Nephron progenitor cell (in vitro differentiated cells): Measurements from ENCODE around the gene MFAP4.
A peak's percentile ranks its signal among the peaks of the same experiment; 100 is the strongest.

Experiments
- DNase-seq: peaks from one replicate; pipeline ENCODE4 v3.0.0; 2021
- H3K27ac Mint-ChIP-seq: 2 replicates; pipeline ENCODE4 v1.8.0; 2021; ENCODE audit warnings: mild to moderate bottlenecking, moderate library complexity, mixed read lengths
- H3K27me3 Mint-ChIP-seq: 2 replicates; pipeline ENCODE4 v1.8.0; 2021; ENCODE audit warnings: mild to moderate bottlenecking, low read depth, mixed read lengths; ENCODE audit not compliant: poor library complexity
- H3K36me3 Mint-ChIP-seq: 2 replicates; pipeline ENCODE4 v1.8.0; 2021; ENCODE audit warnings: low read depth, mixed read lengths
- H3K4me1 Mint-ChIP-seq: 2 replicates; pipeline ENCODE4 v1.8.0; 2021; ENCODE audit warnings: mixed read lengths
- H3K4me3 Mint-ChIP-seq: 2 replicates; pipeline ENCODE4 v1.8.0; 2021; ENCODE audit warnings: mild to moderate bottlenecking, moderate library complexity, mixed read lengths
- H3K9me3 Mint-ChIP-seq: 2 replicates; pipeline ENCODE4 v1.8.0; 2021; ENCODE audit warnings: mild to moderate bottlenecking, moderate library complexity, mixed read lengths
- TF ChIP-seq, protein P1 (sequence below): fragments of 200-600 bp; sonication (generic); IDR thresholded peaks from 2 replicates; pipeline ENCODE4 v1.5.0; 2021; ENCODE audit warnings: antibody characterized with exemption

Gene MFAP4

DNA sequence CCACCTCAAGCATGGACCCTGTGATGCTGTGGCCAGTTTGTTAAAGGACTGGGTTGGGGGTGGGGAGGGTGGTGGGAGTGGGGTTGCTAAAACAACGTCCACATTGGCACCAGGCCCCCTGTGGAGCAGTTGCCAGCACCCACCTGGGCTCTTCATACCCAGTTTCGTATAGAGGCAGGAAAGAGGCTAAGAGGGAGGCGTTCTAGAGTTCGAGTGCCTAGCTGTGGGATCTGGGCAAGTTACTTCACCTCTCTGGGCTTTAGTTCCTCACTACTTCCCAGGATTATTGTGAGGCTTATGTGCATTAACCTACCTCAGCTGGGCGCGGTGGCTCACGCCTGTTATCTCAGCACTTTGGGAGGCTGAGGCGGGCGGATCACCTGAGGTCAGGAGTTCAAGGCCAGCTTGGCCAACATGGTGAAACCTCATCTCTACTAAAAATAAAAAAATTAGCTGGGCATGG, 1.4 kb downstream of the MFAP4 start:
- no peak for DNase-seq
- Mint-ChIP-seq H3K27me3 (no peaks in the 10 kb centered on the region), H3K4me1 (peaks cover 61% of the 10 kb centered on the region), H3K36me3 (peaks cover 24% of the 10 kb centered on the region), H3K27ac (no peak overlapping the region), H3K9me3 (no peaks in the 10 kb centered on the region), H3K4me3 (no peak overlapping the region)
- TF ChIP-seq, protein P1, sequence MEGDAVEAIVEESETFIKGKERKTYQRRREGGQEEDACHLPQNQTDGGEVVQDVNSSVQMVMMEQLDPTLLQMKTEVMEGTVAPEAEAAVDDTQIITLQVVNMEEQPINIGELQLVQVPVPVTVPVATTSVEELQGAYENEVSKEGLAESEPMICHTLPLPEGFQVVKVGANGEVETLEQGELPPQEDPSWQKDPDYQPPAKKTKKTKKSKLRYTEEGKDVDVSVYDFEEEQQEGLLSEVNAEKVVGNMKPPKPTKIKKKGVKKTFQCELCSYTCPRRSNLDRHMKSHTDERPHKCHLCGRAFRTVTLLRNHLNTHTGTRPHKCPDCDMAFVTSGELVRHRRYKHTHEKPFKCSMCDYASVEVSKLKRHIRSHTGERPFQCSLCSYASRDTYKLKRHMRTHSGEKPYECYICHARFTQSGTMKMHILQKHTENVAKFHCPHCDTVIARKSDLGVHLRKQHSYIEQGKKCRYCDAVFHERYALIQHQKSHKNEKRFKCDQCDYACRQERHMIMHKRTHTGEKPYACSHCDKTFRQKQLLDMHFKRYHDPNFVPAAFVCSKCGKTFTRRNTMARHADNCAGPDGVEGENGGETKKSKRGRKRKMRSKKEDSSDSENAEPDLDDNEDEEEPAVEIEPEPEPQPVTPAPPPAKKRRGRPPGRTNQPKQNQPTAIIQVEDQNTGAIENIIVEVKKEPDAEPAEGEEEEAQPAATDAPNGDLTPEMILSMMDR = no peak

DNA sequence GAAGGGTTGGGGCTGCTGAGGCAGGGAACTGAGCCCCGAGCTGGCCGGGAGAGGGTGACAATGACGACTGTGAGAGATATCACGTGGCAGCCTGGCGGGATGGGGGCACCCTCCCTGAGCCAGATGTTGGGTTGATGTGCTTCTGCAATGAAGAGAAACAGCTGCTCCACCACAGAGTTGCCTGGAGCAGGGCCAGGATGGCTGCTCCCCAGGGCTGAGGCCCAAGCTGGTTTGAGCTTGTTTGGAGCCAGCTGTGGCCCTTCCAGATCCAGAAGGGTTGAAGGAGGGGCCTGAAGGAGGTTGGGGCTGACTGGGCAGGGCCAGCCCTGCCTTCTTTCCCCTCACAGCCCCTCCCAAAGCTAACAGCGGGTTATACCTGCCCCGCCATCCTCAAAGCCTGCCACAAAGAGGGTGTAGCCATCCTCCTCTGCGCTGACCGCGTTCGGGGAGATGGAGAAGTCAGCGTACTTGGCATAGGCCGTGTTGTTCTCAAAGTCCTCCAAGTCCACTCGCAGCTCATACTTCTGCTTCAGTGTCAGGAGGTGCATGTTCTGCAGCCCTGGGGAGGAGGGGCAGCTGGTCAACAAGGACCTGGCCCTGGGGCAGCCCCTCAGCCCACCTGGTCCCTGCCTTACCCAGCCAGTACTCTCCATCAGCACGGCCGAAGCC, 2.1 kb downstream of the MFAP4 start:
- TF ChIP-seq, protein P1 = no peak
- Mint-ChIP-seq H3K9me3 (no peaks in the 10 kb centered on the region), H3K4me1 (peaks cover 62% of the 10 kb centered on the region), H3K27me3 (no peaks in the 10 kb centered on the region), H3K27ac (peak overlapping the region; percentile 97), H3K36me3 (peaks cover 31% of the 10 kb centered on the region), H3K4me3 (no peak overlapping the region)
- no peak for DNase-seq

DNA sequence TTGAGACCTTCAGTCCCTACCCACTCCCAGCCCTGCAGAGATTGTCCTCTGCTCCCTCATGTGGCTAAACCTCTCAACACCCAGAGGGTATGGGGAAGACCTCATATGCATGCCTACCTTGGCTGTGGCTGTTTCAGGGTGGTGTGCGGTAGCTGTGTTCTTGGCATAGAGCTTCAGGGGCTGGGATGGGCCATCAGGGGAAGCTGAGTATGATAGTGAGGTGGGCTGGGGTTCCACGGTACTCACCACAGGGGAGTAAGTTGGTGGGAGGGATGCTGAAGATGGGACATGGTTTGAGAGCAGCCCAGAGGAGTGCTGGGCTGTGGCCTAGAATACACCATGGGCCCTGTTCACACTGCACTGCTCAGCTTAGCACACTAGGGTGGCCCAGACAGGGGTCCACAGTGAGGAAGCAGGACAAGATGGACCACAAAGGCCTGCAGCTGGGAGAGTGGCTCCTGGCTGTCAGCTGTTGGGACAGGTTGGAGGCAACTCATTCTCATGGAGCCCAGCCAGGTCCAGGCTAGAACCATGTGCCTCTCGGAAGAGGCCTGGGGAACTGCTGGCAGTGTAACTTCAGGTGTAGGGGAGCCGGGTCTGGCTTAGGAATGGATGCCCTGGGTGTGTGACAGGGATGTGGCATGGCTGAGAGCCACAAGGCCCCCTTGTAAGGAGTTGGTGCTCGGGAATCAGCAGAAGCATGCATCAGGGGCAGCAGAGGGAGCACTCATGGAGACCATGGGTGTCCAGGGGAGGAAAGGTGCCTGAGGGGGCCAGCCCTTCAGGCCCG, 3.1 kb downstream of the MFAP4 start:
- Mint-ChIP-seq H3K36me3 (peaks cover 38% of the 10 kb centered on the region), H3K4me3 (no peak overlapping the region), H3K27ac (peak overlapping the region; percentile 97), H3K9me3 (no peaks in the 10 kb centered on the region), H3K4me1 (peaks cover 61% of the 10 kb centered on the region), H3K27me3 (no peaks in the 10 kb centered on the region)
- DNase-seq = no peak
- TF ChIP-seq, protein P1 = no peak

DNA sequence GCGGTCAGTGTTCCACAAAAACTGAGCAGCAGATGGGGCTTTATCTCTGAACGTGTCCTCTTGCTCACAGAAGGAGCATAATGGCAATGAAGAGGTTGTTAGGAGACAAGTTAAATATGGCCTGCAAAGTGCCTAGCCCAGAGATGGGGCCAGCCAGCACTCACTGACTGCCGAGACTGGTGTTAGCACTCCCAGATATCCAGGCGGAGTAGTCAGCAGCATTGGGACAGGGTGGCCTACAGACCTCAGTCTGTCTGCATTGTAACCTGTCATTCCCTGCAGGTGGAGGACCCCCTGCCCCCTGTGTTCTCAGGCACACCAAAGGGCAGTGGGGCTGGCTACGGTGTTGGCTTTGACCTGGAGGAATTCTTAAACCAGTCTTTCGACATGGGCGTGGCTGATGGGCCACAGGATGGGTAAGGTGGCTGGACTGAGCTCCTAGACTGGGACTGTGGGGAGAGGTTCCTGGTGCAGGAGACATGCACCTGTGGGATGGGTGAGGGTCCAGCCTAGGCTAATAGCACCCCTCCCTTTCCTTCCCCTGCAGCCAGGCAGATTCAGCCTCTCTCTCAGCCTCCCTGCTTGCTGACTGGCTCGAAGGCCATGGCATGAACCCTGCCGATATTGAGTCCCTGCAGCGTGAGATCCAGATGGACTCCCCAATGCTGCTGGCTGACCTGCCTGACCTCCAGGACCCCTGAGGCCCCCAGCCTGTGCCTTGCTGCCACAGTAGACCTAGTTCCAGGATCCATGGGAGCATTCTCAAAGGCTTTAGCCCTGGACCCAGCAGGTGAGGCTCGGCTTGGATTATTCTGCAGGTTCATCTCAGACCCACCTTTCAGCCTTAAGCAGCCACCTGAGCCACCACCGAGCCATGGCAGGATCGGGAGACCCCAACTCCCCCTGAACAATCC, 4.2 kb downstream of the MFAP4 start:
- Mint-ChIP-seq H3K27ac (no peak overlapping the region), H3K4me3 (no peak overlapping the region), H3K27me3 (no peaks in the 10 kb centered on the region), H3K4me1 (peaks cover 54% of the 10 kb centered on the region), H3K9me3 (no peaks in the 10 kb centered on the region), H3K36me3 (peaks cover 38% of the 10 kb centered on the region)
- no peak for DNase-seq
- TF ChIP-seq, protein P1 = no peak

DNA sequence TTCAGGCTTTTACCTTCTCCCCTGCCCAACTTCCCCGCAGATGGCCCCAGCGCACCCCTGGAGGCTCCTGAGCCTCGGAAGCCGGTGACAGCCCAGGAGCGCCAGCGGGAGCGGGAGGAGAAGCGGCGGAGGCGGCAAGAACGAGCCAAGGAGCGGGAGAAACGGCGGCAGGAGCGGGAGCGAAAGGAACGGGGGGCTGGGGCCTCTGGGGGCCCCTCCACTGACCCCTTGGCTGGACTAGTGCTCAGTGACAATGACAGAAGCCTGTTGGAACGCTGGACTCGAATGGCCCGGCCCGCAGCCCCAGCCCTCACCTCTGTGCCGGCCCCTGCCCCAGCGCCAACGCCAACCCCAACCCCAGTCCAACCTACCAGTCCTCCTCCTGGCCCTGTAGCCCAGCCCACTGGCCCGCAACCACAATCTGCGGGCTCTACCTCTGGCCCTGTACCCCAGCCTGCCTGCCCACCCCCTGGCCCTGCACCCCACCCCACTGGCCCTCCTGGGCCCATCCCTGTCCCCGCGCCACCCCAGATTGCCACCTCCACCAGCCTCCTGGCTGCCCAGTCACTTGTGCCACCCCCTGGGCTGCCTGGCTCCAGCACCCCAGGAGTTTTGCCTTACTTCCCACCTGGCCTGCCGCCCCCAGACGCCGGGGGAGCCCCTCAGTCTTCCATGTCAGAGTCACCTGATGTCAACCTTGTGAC, 5.1 kb downstream of the MFAP4 start:
- DNase-seq = no peak
- H3K36me3 Mint-ChIP-seq = peaks cover 38% of the 10 kb centered on the region
- H3K27ac Mint-ChIP-seq = no peak overlapping the region
- H3K4me3 Mint-ChIP-seq = no peak overlapping the region
- H3K4me1 Mint-ChIP-seq = peaks cover 48% of the 10 kb centered on the region
- H3K9me3 Mint-ChIP-seq = no peaks in the 10 kb centered on the region
- H3K27me3 Mint-ChIP-seq = no peaks in the 10 kb centered on the region
- TF ChIP-seq, protein P1 = no peak
